Measurements from ENCODE around the gene IL18. TPM values are rescaled to one million over a fixed set of nuclear protein-coding genes. Genes with fewer than 3 reads are reported as not detected.
"Not testable (repeated sequence)": the region's sequence is repeated elsewhere in the genome, so short reads cannot be mapped to it uniquely, and the experiment has no call there.

Gene IL18
- polyA plus RNA-seq, 1 donor from 2014 or later = not detected

- Histone ChIP-seq H2AFZ (ENCODE audit: low read depth, low read length) (no peak overlapping the region), H4K20me1 (ENCODE audit: insufficient read depth) (no peaks in the 10 kb centered on the region), H3K9me2 (ENCODE audit: insufficient read depth, low read length) (no peaks in the 10 kb centered on the region), H3K9me3 (ENCODE audit: low read length) (no peaks in the 10 kb centered on the region), H3K4me3 (ENCODE audit: low read length) (no peak overlapping the region), H3K36me3 (ENCODE audit: insufficient read depth, low read length) (no peaks in the 10 kb centered on the region), H3K79me2 (replicated peaks; ENCODE audit: insufficient read depth, low read length) (no peaks in the 10 kb centered on the region), H3F3A (ENCODE audit: insufficient read depth, low read length, poor library complexity, severe bottlenecking) (no peaks in the 10 kb centered on the region), H3K27me3 (ENCODE audit: insufficient read depth, low read depth, low read length) (no peaks in the 10 kb centered on the region), H3K9ac (ENCODE audit: low read length) (no peak overlapping the region), H3K4me2 (ENCODE audit: low read length) (no peak overlapping the region), H3K27ac (ENCODE audit: low read length) (no peak overlapping the region)
- TF ChIP-seq MXI1 (conservative IDR thresholded peaks at IDR 0.05; ENCODE audit: poor library complexity, severe bottlenecking) = no peak
- TF ChIP-seq POLR2AphosphoS5 (IDR thresholded peaks at IDR 0.05) = no peak
- no peak for TF ChIP-seq CTCF (IDR thresholded peaks at IDR 0.05; ENCODE audit: poor library complexity, severe bottlenecking)
- no peak for TF ChIP-seq RAD21 (conservative IDR thresholded peaks at IDR 0.05)
- no peak for TF ChIP-seq REST (IDR thresholded peaks at IDR 0.05; ENCODE audit: borderline replicate concordance)
- TF ChIP-seq SMC3 (conservative IDR thresholded peaks at IDR 0.05; ENCODE audit: poor library complexity) = no peak
- no peak for TF ChIP-seq TAF1 (IDR thresholded peaks at IDR 0.05; ENCODE audit: low read depth)
- TF ChIP-seq EZH2 (IDR thresholded peaks at IDR 0.05; ENCODE audit: borderline replicate concordance, insufficient read depth, low read length, poor library complexity, severe bottlenecking) = no peak
These were observed 32.1 kb upstream of the IL18 start for GRCh38 chr11:112195951-112196351.

- not testable (repeated sequence) for H3K9me3 ChIP-seq (ENCODE audit: low read length)
These were observed 31.2 kb upstream of the IL18 start for GRCh38 chr11:112195113-112195512.

GRCh38 chr11:112186304-112186703 lies 22.4 kb upstream of the IL18 start:
- Histone ChIP-seq H3K27me3 (ENCODE audit: insufficient read depth, low read depth, low read length) (no peaks in the 10 kb centered on the region), H3K27ac (ENCODE audit: low read length) (no peak overlapping the region), H3K9me2 (ENCODE audit: insufficient read depth, low read length) (no peaks in the 10 kb centered on the region), H3K36me3 (ENCODE audit: insufficient read depth, low read length) (no peaks in the 10 kb centered on the region), H4K20me1 (ENCODE audit: insufficient read depth) (no peaks in the 10 kb centered on the region), H3K9me3 (ENCODE audit: low read length) (no peaks in the 10 kb centered on the region), H3K4me3 (ENCODE audit: low read length) (no peak overlapping the region), H2AFZ (ENCODE audit: low read depth, low read length) (no peak overlapping the region), H3K79me2 (replicated peaks; ENCODE audit: insufficient read depth, low read length) (no peaks in the 10 kb centered on the region), H3F3A (ENCODE audit: insufficient read depth, low read length, poor library complexity, severe bottlenecking) (no peaks in the 10 kb centered on the region), H3K9ac (ENCODE audit: low read length) (no peak overlapping the region), H3K4me2 (ENCODE audit: low read length) (no peak overlapping the region)
- no peak for TF ChIP-seq POLR2AphosphoS5 (IDR thresholded peaks at IDR 0.05)
- TF ChIP-seq SMC3 (conservative IDR thresholded peaks at IDR 0.05; ENCODE audit: poor library complexity) = no peak
- TF ChIP-seq MXI1 (conservative IDR thresholded peaks at IDR 0.05; ENCODE audit: poor library complexity, severe bottlenecking) = no peak
- TF ChIP-seq RAD21 (conservative IDR thresholded peaks at IDR 0.05) = no peak
- no peak for TF ChIP-seq CTCF (IDR thresholded peaks at IDR 0.05; ENCODE audit: poor library complexity, severe bottlenecking)

More at GRCh38 chr11:112195113-112195512, 31.2 kb upstream of the IL18 start:
- H3K27me3 ChIP-seq (ENCODE audit: insufficient read depth, low read depth, low read length); H3K36me3 ChIP-seq (ENCODE audit: insufficient read depth, low read length); H4K20me1 ChIP-seq (ENCODE audit: insufficient read depth); H3K27ac ChIP-seq (ENCODE audit: low read length); H3K9me2 ChIP-seq (ENCODE audit: insufficient read depth, low read length); H3F3A ChIP-seq (ENCODE audit: insufficient read depth, low read length, poor library complexity, severe bottlenecking); H3K9ac ChIP-seq (ENCODE audit: low read length); H3K4me3 ChIP-seq (ENCODE audit: low read length); H3K79me2 ChIP-seq (replicated peaks; ENCODE audit: insufficient read depth, low read length); H3K4me2 ChIP-seq (ENCODE audit: low read length); H2AFZ ChIP-seq (ENCODE audit: low read depth, low read length): not testable (repeated sequence)
